ENCODE data around the gene TPSG1.
"Not testable (repeated sequence)": the region's sequence is repeated elsewhere in the genome, so short reads cannot be mapped to it uniquely, and the experiment has no call there.

The TPSG1 gene

GRCh38 chr16:1231301-1231700, 6.2 kb upstream of the TPSG1 start:
- not testable (repeated sequence) for H3K4me3 ChIP-seq (ENCODE audit: low read depth, low read length, poor library complexity, severe bottlenecking); H3K36me3 ChIP-seq (ENCODE audit: insufficient read depth, low read length); H2AFZ ChIP-seq (ENCODE audit: low read length); H3K4me2 ChIP-seq (ENCODE audit: low read length); H3K27me3 ChIP-seq (ENCODE audit: insufficient read depth, low read length); H3K4me1 ChIP-seq (ENCODE audit: insufficient read depth, low read length, severe bottlenecking); H3K79me2 ChIP-seq (ENCODE audit: insufficient read depth, low read length); H3F3A ChIP-seq (ENCODE audit: insufficient read depth, low read length); H3K9me2 ChIP-seq (ENCODE audit: low read depth, low read length); H3K27ac ChIP-seq (ENCODE audit: low read depth, low read length, poor library complexity, severe bottlenecking); H4K20me1 ChIP-seq (ENCODE audit: insufficient read depth, low read length); H3K9ac ChIP-seq (ENCODE audit: low read length); H3K9me3 ChIP-seq (ENCODE audit: low read length)

GRCh38 chr16:1230471-1231212, 5.6 kb upstream of the TPSG1 start:
- H3K4me2 ChIP-seq (ENCODE audit: low read length); H3K4me1 ChIP-seq (ENCODE audit: insufficient read depth, low read length, severe bottlenecking); H3K79me2 ChIP-seq (ENCODE audit: insufficient read depth, low read length); H3K4me3 ChIP-seq (ENCODE audit: low read depth, low read length, poor library complexity, severe bottlenecking); H3F3A ChIP-seq (ENCODE audit: insufficient read depth, low read length); H3K36me3 ChIP-seq (ENCODE audit: insufficient read depth, low read length); H3K27me3 ChIP-seq (ENCODE audit: insufficient read depth, low read length); H3K9ac ChIP-seq (ENCODE audit: low read length); H3K9me2 ChIP-seq (ENCODE audit: low read depth, low read length); H3K9me3 ChIP-seq (ENCODE audit: low read length); H2AFZ ChIP-seq (ENCODE audit: low read length); H3K27ac ChIP-seq (ENCODE audit: low read depth, low read length, poor library complexity, severe bottlenecking); H4K20me1 ChIP-seq (ENCODE audit: insufficient read depth, low read length): not testable (repeated sequence)

- H3K4me2 ChIP-seq (ENCODE audit: low read length); H3F3A ChIP-seq (ENCODE audit: insufficient read depth, low read length); H3K4me3 ChIP-seq (ENCODE audit: low read depth, low read length, poor library complexity, severe bottlenecking); H3K4me1 ChIP-seq (ENCODE audit: insufficient read depth, low read length, severe bottlenecking); H3K36me3 ChIP-seq (ENCODE audit: insufficient read depth, low read length); H2AFZ ChIP-seq (ENCODE audit: low read length); H3K9ac ChIP-seq (ENCODE audit: low read length); H3K27me3 ChIP-seq (ENCODE audit: insufficient read depth, low read length); H3K9me2 ChIP-seq (ENCODE audit: low read depth, low read length); H3K9me3 ChIP-seq (ENCODE audit: low read length); H3K27ac ChIP-seq (ENCODE audit: low read depth, low read length, poor library complexity, severe bottlenecking); H4K20me1 ChIP-seq (ENCODE audit: insufficient read depth, low read length); H3K79me2 ChIP-seq (ENCODE audit: insufficient read depth, low read length): not testable (repeated sequence)
These were observed 5.0 kb upstream of the TPSG1 start, which contains the start of gene TPSB2 for GRCh38 chr16:1230084-1230470. TSS of gene TPSB2 (minus strand) at chr16:1230184. CDS start at chr16:1229951, 233 bp downstream.

GRCh38 chr16:1229476-1229875, 4.4 kb upstream of the TPSG1 start:
- not testable (repeated sequence) for H3K9me3 ChIP-seq (ENCODE audit: low read length); H3K4me2 ChIP-seq (ENCODE audit: low read length); H3K79me2 ChIP-seq (ENCODE audit: insufficient read depth, low read length); H3F3A ChIP-seq (ENCODE audit: insufficient read depth, low read length); H3K27ac ChIP-seq (ENCODE audit: low read depth, low read length, poor library complexity, severe bottlenecking); H2AFZ ChIP-seq (ENCODE audit: low read length); H3K4me1 ChIP-seq (ENCODE audit: insufficient read depth, low read length, severe bottlenecking); H3K9ac ChIP-seq (ENCODE audit: low read length); H3K27me3 ChIP-seq (ENCODE audit: insufficient read depth, low read length); H4K20me1 ChIP-seq (ENCODE audit: insufficient read depth, low read length); H3K36me3 ChIP-seq (ENCODE audit: insufficient read depth, low read length); H3K9me2 ChIP-seq (ENCODE audit: low read depth, low read length); H3K4me3 ChIP-seq (ENCODE audit: low read depth, low read length, poor library complexity, severe bottlenecking)

GRCh38 chr16:1228227-1228626, 3.2 kb upstream of the TPSG1 start:
- H3K36me3 ChIP-seq (ENCODE audit: insufficient read depth, low read length); H3K79me2 ChIP-seq (ENCODE audit: insufficient read depth, low read length); H3K4me1 ChIP-seq (ENCODE audit: insufficient read depth, low read length, severe bottlenecking); H3K4me2 ChIP-seq (ENCODE audit: low read length); H3F3A ChIP-seq (ENCODE audit: insufficient read depth, low read length); H2AFZ ChIP-seq (ENCODE audit: low read length); H4K20me1 ChIP-seq (ENCODE audit: insufficient read depth, low read length); H3K27ac ChIP-seq (ENCODE audit: low read depth, low read length, poor library complexity, severe bottlenecking); H3K9ac ChIP-seq (ENCODE audit: low read length); H3K9me3 ChIP-seq (ENCODE audit: low read length); H3K9me2 ChIP-seq (ENCODE audit: low read depth, low read length); H3K27me3 ChIP-seq (ENCODE audit: insufficient read depth, low read length); H3K4me3 ChIP-seq (ENCODE audit: low read depth, low read length, poor library complexity, severe bottlenecking): not testable (repeated sequence)

GRCh38 chr16:1226692-1227091, 1.6 kb upstream of the TPSG1 start:
- not testable (repeated sequence) for H3K79me2 ChIP-seq (ENCODE audit: insufficient read depth, low read length); H3K4me3 ChIP-seq (ENCODE audit: low read depth, low read length, poor library complexity, severe bottlenecking); H3K27ac ChIP-seq (ENCODE audit: low read depth, low read length, poor library complexity, severe bottlenecking); H3K36me3 ChIP-seq (ENCODE audit: insufficient read depth, low read length); H3K9ac ChIP-seq (ENCODE audit: low read length); H3K9me2 ChIP-seq (ENCODE audit: low read depth, low read length); H3K4me2 ChIP-seq (ENCODE audit: low read length); H3K27me3 ChIP-seq (ENCODE audit: insufficient read depth, low read length); H3K4me1 ChIP-seq (ENCODE audit: insufficient read depth, low read length, severe bottlenecking); H3F3A ChIP-seq (ENCODE audit: insufficient read depth, low read length); H2AFZ ChIP-seq (ENCODE audit: low read length); H3K9me3 ChIP-seq (ENCODE audit: low read length); H4K20me1 ChIP-seq (ENCODE audit: insufficient read depth, low read length)

- H3K4me2 ChIP-seq (ENCODE audit: low read length); H3K9ac ChIP-seq (ENCODE audit: low read length); H3K27me3 ChIP-seq (ENCODE audit: insufficient read depth, low read length); H3K4me1 ChIP-seq (ENCODE audit: insufficient read depth, low read length, severe bottlenecking); H2AFZ ChIP-seq (ENCODE audit: low read length); H3K79me2 ChIP-seq (ENCODE audit: insufficient read depth, low read length); H3K9me2 ChIP-seq (ENCODE audit: low read depth, low read length); H3K4me3 ChIP-seq (ENCODE audit: low read depth, low read length, poor library complexity, severe bottlenecking); H3K27ac ChIP-seq (ENCODE audit: low read depth, low read length, poor library complexity, severe bottlenecking); H4K20me1 ChIP-seq (ENCODE audit: insufficient read depth, low read length); H3F3A ChIP-seq (ENCODE audit: insufficient read depth, low read length); H3K36me3 ChIP-seq (ENCODE audit: insufficient read depth, low read length); H3K9me3 ChIP-seq (ENCODE audit: low read length): not testable (repeated sequence)
These were observed 752 bp upstream of the TPSG1 start for GRCh38 chr16:1225728-1226311.
